Keratinocyte (primary cell): ENCODE results near the gene KCNK7. TPM values are rescaled to one million over a fixed set of nuclear protein-coding genes. Genes with fewer than 3 reads are reported as not detected.

Experiments
- DNase-seq: peaks from one replicate; pipeline ENCODE4 v3.0.0-alpha.2; 2011; ENCODE audit warnings: low read depth, missing footprints, low spot score
- FAIRE-seq: peaks from 2 replicates; lab custom pipeline; 2011; peaks lifted over from hg19 to GRCh38; lab: Jason Lieb, UNC
- H2AFZ ChIP-seq: 2 replicates; pipeline ENCODE4 v1.6.0; 2012; ENCODE audit warnings: low read length, control low read depth, inconsistent platforms; ENCODE audit not compliant: control insufficient read depth
- H3K27ac ChIP-seq: 2 replicates; pipeline ENCODE4 v1.5.1; 2011; ENCODE audit warnings: low read length; ENCODE audit not compliant: control insufficient read depth, insufficient read depth
- H3K27me3 ChIP-seq: 3 replicates; pipeline ENCODE4 v1.6.0; 2011; ENCODE audit warnings: low read length; ENCODE audit not compliant: control insufficient read depth, insufficient read depth; ENCODE audit errors: extremely low read depth
- H3K36me3 ChIP-seq, 2 experiments: 2 replicates in 1 of 2; 3 replicates in 1 of 2; pipeline ENCODE4 v1.5.1; 2011; ENCODE audit warnings: low read length in 2 of 2, mild to moderate bottlenecking in 1 of 2; ENCODE audit not compliant: control insufficient read depth in 2 of 2, insufficient read depth in 2 of 2; ENCODE audit errors: extremely low read depth in 1 of 2
- H3K4me1 ChIP-seq: 3 replicates; pipeline ENCODE4 v1.5.1; 2011; ENCODE audit warnings: low read length; ENCODE audit not compliant: control insufficient read depth, insufficient read depth; ENCODE audit errors: extremely low read depth
- H3K4me2 ChIP-seq: 3 replicates; pipeline ENCODE4 v1.6.0; 2011; ENCODE audit warnings: low read depth, low read length; ENCODE audit not compliant: control insufficient read depth, insufficient read depth; ENCODE audit errors: extremely low read depth
- H3K4me3 ChIP-seq, 3 experiments: fragments of 200-600 bp in 1 of 3; sonication (generic) in 1 of 3; 2 replicates in 2 of 3; 3 replicates in 1 of 3; pipeline ENCODE4 v1.5.1; 2011 to 2016; ENCODE audit warnings: low read length in 3 of 3, mild to moderate bottlenecking in 3 of 3, control low read depth in 2 of 3, inconsistent platforms in 1 of 3, low read depth in 1 of 3, mixed read lengths in 1 of 3, mixed run types in 1 of 3, moderate library complexity in 1 of 3; ENCODE audit not compliant: control insufficient read depth in 2 of 3, insufficient read depth in 2 of 3; ENCODE audit errors: extremely low read depth in 1 of 3
- H3K79me2 ChIP-seq: 2 replicates; pipeline ENCODE4 v1.6.0; 2012; ENCODE audit warnings: low read length; ENCODE audit not compliant: control insufficient read depth, insufficient read depth
- H3K9ac ChIP-seq: 3 replicates; pipeline ENCODE4 v1.6.0; 2011; ENCODE audit warnings: low read length; ENCODE audit not compliant: control insufficient read depth, insufficient read depth; ENCODE audit errors: extremely low read depth
- H3K9me1 ChIP-seq: 3 replicates; pipeline ENCODE4 v1.6.0; 2011; ENCODE audit warnings: low read length; ENCODE audit not compliant: control insufficient read depth, insufficient read depth; ENCODE audit errors: extremely low read depth
- H3K9me3 ChIP-seq: 2 replicates; pipeline ENCODE4 v1.5.1; 2012; ENCODE audit warnings: low read depth, low read length; ENCODE audit not compliant: control insufficient read depth
- H4K20me1 ChIP-seq: 3 replicates; pipeline ENCODE4 v1.6.0; 2011; ENCODE audit warnings: low read length; ENCODE audit not compliant: control insufficient read depth, insufficient read depth; ENCODE audit errors: extremely low read depth
- EZH2 ChIP-seq: IDR thresholded peaks from one replicate; pipeline ENCODE4 v1.6.1; 2012; ENCODE audit warnings: inconsistent platforms, mild to moderate bottlenecking, low read length, moderate library complexity
- dilution Hi-C: fragments of 300-500 bp; cut with MboI; formaldehyde crosslinking; loops from one replicate; pipeline ENCODE4 v1.7.0; 2020; ENCODE audit warnings: low sequenced_read_pairs; ENCODE audit not compliant: extremely low pct_ligation_motif_present
- polyA plus RNA-seq, 5 experiments: library from polyadenylated mRNA; depleted of rRNA in 3 of 5; stranded (reverse) in 3 of 5; stranded (forward) in 1 of 5; unstranded in 1 of 5; fragments of >200 nt; gene quantifications; 1 replicate in 1 of 5; 2 replicates in 3 of 5; 3 replicates in 1 of 5; pipeline versions ENCODE4 v1.2.1 to v1.2.3, GENCODE V29; 2011 to 2012; ENCODE audit warnings: missing spikeins in 2 of 5, low read depth in 1 of 5, low replicate concordance in 1 of 5
- TF ChIP-seq, protein P1 (sequence below), 3 experiments: IDR thresholded peaks in 1 of 3; conservative IDR thresholded peaks in 1 of 3; optimal IDR thresholded peaks in 1 of 3; 2 replicates in 2 of 3; 3 replicates in 1 of 3; pipeline versions ENCODE3 to v1.5.1; 2011; ENCODE audit warnings: low read length in 3 of 3, mild to moderate bottlenecking in 3 of 3, moderate library complexity in 2 of 3, control low read depth in 1 of 3, inconsistent platforms in 1 of 3; ENCODE audit not compliant: insufficient read depth in 2 of 3; ENCODE audit errors: extremely low read depth in 1 of 3

The KCNK7 gene
- polyA plus RNA-seq, 1 donor (not counting 4 experiments of a cell fraction or from before 2014, with no cell fraction given), result 0.46 TPM

DNA sequence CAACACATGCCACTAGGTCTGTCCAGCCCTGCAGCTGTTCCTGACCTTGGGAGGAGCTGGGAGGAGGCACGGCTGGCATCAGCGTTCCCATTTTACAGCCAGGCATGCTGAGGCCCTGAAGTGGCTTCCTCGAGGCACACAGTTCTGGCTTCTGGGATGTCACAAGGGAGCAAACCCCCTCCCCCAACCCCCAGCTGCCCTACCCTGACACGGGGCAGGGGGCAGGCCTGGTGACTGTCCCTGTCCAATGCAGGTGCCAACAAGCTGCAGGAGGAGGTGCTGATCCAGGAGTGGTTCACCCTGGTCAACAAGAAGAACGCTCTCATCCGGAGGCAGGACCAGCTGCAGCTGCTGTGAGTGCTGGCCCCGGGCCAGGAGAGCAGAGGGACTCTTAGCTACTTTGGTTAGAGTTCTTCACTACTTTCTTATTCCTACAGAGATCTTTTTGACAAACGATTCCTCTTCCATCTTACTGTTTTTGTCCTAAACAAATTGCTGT is 5.3 kb downstream of the KCNK7 start:
- no peaks in the 10 kb centered on the region for H3K9me1 ChIP-seq
- H3K4me1 ChIP-seq, result peaks cover 35% of the 10 kb centered on the region
- H3K27me3 ChIP-seq, result no peaks in the 10 kb centered on the region
- no peaks in the 10 kb centered on the region for H3K79me2 ChIP-seq
- TF ChIP-seq EZH2, result no peak
- TF ChIP-seq, protein P1, sequence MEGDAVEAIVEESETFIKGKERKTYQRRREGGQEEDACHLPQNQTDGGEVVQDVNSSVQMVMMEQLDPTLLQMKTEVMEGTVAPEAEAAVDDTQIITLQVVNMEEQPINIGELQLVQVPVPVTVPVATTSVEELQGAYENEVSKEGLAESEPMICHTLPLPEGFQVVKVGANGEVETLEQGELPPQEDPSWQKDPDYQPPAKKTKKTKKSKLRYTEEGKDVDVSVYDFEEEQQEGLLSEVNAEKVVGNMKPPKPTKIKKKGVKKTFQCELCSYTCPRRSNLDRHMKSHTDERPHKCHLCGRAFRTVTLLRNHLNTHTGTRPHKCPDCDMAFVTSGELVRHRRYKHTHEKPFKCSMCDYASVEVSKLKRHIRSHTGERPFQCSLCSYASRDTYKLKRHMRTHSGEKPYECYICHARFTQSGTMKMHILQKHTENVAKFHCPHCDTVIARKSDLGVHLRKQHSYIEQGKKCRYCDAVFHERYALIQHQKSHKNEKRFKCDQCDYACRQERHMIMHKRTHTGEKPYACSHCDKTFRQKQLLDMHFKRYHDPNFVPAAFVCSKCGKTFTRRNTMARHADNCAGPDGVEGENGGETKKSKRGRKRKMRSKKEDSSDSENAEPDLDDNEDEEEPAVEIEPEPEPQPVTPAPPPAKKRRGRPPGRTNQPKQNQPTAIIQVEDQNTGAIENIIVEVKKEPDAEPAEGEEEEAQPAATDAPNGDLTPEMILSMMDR (optimal IDR thresholded peaks at IDR 0.05 in 1 of 3, IDR thresholded peaks at IDR 0.05 in 1 of 3, conservative IDR thresholded peaks at IDR 0.05 in 1 of 3; ENCODE audit: extremely low read depth in 1 of 3, insufficient read depth in 2 of 3, low read length in 3 of 3), result no peak
- H3K4me2 ChIP-seq, result no peak overlapping the region
- dilution Hi-C loops, result no loop called here
- no peak overlapping the region for H3K4me3 ChIP-seq
- peaks cover 4% of the 10 kb centered on the region for H4K20me1 ChIP-seq
- H3K9me3 ChIP-seq, result no peaks in the 10 kb centered on the region
- no peak overlapping the region for H3K27ac ChIP-seq
- H2AFZ ChIP-seq, result no peak overlapping the region
- peaks cover 9 to 12% of the 10 kb centered on the region in 2 experiments for H3K36me3 ChIP-seq
- H3K9ac ChIP-seq, result no peak overlapping the region
- no peak for FAIRE-seq
- DNase-seq, result no peak

DNA sequence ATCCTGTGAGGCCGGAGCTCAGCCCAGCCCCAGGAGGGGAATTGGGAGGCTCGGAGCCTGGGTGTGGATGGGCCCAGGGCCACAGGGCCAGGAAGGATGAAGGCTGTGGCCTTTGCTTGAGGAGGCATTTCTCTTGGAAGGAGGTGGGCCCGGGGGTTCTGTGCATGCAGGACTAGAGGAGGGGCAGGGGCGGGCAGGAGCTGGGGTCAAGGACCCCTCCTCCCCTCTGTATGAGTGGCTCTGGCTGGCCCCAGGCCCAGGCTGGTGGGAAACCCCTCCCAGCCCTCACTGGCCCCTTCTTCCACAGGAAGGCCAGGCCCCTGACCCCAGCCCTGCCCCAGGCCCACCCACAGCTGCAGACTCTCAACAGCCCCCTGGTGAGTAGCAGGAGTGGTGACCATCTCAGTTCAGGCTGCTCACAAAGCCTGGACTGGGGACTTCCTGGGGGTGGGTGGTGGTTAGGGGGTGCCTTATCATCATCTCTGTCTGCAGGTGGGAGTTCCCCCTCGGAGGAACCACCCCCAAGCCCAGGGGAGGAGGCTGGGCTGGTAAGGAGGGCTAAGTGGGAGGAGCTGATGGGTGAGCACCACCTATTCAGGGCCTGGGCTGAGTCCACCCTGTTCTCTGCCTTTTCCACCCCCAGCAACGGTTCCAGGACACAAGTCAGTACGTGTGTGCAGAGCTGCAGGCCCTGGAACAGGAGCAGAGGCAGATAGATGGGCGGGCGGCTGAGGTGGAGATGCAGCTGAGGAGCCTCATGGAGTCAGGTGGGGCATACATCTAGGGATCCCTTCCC is 6.0 kb downstream of the KCNK7 start:
- dilution Hi-C loops, result no loop called here
- no peak for TF ChIP-seq EZH2
- TF ChIP-seq, protein P1 (optimal IDR thresholded peaks at IDR 0.05 in 1 of 3, IDR thresholded peaks at IDR 0.05 in 1 of 3, conservative IDR thresholded peaks at IDR 0.05 in 1 of 3; ENCODE audit: extremely low read depth in 1 of 3, insufficient read depth in 2 of 3, low read length in 3 of 3), result no peak
- no peak overlapping the region for H3K4me3 ChIP-seq
- no peaks in the 10 kb centered on the region for H3K9me3 ChIP-seq
- H3K4me2 ChIP-seq, result no peak overlapping the region
- FAIRE-seq (no peak), DNase-seq (no peak)
- H3K27me3 ChIP-seq, result no peaks in the 10 kb centered on the region
- H4K20me1 ChIP-seq, result peaks cover 4% of the 10 kb centered on the region
- H3K36me3 ChIP-seq, result peaks cover 9 to 12% of the 10 kb centered on the region in 2 experiments
- H3K79me2 ChIP-seq, result no peaks in the 10 kb centered on the region
- H2AFZ ChIP-seq, result no peak overlapping the region
- H3K27ac ChIP-seq, result no peak overlapping the region
- H3K9me1 ChIP-seq, result no peaks in the 10 kb centered on the region
- no peak overlapping the region for H3K9ac ChIP-seq
- H3K4me1 ChIP-seq, result peaks cover 33% of the 10 kb centered on the region
